Stimulated activated CD8-positive, alpha-beta memory T cell treated with anti-CD3 and anti-CD28 coated beads, Interleukin-4, amount 100 ng/mL, for 48 hours (primary cell): ENCODE data around the gene PTPRN2.

ENCODE experiments used
- DNase-seq: peaks from one replicate; pipeline ENCODE4 v3.0.0-alpha.2; 2020

The PTPRN2 gene

GRCh38 chr7:158101821-158102450 is 485.7 kb downstream of the PTPRN2 start:
- no peak for DNase-seq

- no peak for DNase-seq
Measured at GRCh38 chr7:158098125-158099030, 489.2 kb downstream of the PTPRN2 start.

- DNase-seq: no peak
Measured at GRCh38 chr7:158097453-158098124, 490.0 kb downstream of the PTPRN2 start.

- DNase-seq: no peak
Measured at GRCh38 chr7:158097106-158097452, 490.5 kb downstream of the PTPRN2 start.

- DNase-seq: no peak
Measured at GRCh38 chr7:158096582-158096981, 491.0 kb downstream of the PTPRN2 start.

- no peak for DNase-seq
Measured at GRCh38 chr7:158094671-158095226, 492.9 kb downstream of the PTPRN2 start.

GRCh38 chr7:158094046-158094445 is 493.6 kb downstream of the PTPRN2 start:
- DNase-seq: no peak

GRCh38 chr7:158093156-158093796 is 494.3 kb downstream of the PTPRN2 start:
- no peak for DNase-seq

- DNase-seq: no peak
Measured at GRCh38 chr7:158087196-158087595, 500.4 kb downstream of the PTPRN2 start.

- DNase-seq: no peak
Measured at GRCh38 chr7:158085741-158086695, 501.6 kb downstream of the PTPRN2 start.

- DNase-seq: no peak
Measured at GRCh38 chr7:158084555-158084954, 503.1 kb downstream of the PTPRN2 start.

- DNase-seq: no peak
Measured at GRCh38 chr7:158083526-158084310, 503.9 kb downstream of the PTPRN2 start.

GRCh38 chr7:158082761-158083160 is 504.9 kb downstream of the PTPRN2 start:
- DNase-seq: no peak

GRCh38 chr7:158080899-158081445 is 506.7 kb downstream of the PTPRN2 start:
- DNase-seq: no peak

- no peak for DNase-seq
Measured at GRCh38 chr7:158077934-158078910, 509.4 kb downstream of the PTPRN2 start.

GRCh38 chr7:158077151-158077840 is 510.3 kb downstream of the PTPRN2 start:
- no peak for DNase-seq

GRCh38 chr7:158076656-158077055 is 511.0 kb downstream of the PTPRN2 start:
- DNase-seq: no peak

- no peak for DNase-seq
Measured at GRCh38 chr7:158076215-158076614, 511.4 kb downstream of the PTPRN2 start.

GRCh38 chr7:158075633-158076001 is 512.0 kb downstream of the PTPRN2 start:
- DNase-seq: no peak
